ENCODE results near the gene SGSM2.

GRCh38 chr17:2374549-2375285 lies 37.4 kb downstream of the SGSM2 start:
- TF ChIP-seq CTCF (IDR thresholded peaks at IDR 0.05) (no peak), POLR2A (IDR thresholded peaks at IDR 0.05) (no peak)

Data from lower leg skin (tissue), 3 donors.